Stimulated activated CD8-positive, alpha-beta memory T cell treated with anti-CD3 and anti-CD28 coated beads, Interleukin-12 subunit alpha, Interleukin-12 subunit beta, amount 100 ng/mL, for 4 hours (primary cell): ENCODE measurements around the gene MAMLD1.
"Not testable (repeated sequence)": the region's sequence is repeated elsewhere in the genome, so short reads cannot be mapped to it uniquely, and the experiment has no call there.

Experiments
- DNase-seq: peaks from one replicate; pipeline ENCODE4 v3.0.0-alpha.2; 2020; ENCODE audit warnings: low read depth

The MAMLD1 gene

GRCh38 chrX:150362599-150363481, at the start of gene MAMLD1:
Gene MAMLD1, plus strand, starts transcription at chrX:150363317. Its CDS starts 82,200 bp downstream, at chrX:150445517.
- DNase-seq: peak; percentile 35

- DNase-seq: no peak
Observed at GRCh38 chrX:150313514-150313913, 49.6 kb upstream of the MAMLD1 start.

- no peak for DNase-seq
Observed at GRCh38 chrX:150314186-150314585, 48.9 kb upstream of the MAMLD1 start.

- DNase-seq: no peak
Observed at GRCh38 chrX:150316564-150316963, 46.6 kb upstream of the MAMLD1 start.

GRCh38 chrX:150323020-150323419, 40.1 kb upstream of the MAMLD1 start:
- DNase-seq: no peak

GRCh38 chrX:150324035-150324728, 38.9 kb upstream of the MAMLD1 start:
- no peak for DNase-seq

GRCh38 chrX:150324919-150325318, 38.2 kb upstream of the MAMLD1 start:
- DNase-seq: no peak

- DNase-seq: no peak
Observed at GRCh38 chrX:150326541-150327247, 36.4 kb upstream of the MAMLD1 start.

GRCh38 chrX:150329282-150329681, 33.8 kb upstream of the MAMLD1 start:
- no peak for DNase-seq

- DNase-seq: no peak
Observed at GRCh38 chrX:150329868-150330267, 33.2 kb upstream of the MAMLD1 start.

GRCh38 chrX:150332023-150332422, 31.1 kb upstream of the MAMLD1 start:
- no peak for DNase-seq

- DNase-seq: no peak
Observed at GRCh38 chrX:150334100-150334499, 29.0 kb upstream of the MAMLD1 start.

- no peak for DNase-seq
Observed at GRCh38 chrX:150334981-150335380, 28.1 kb upstream of the MAMLD1 start.

GRCh38 chrX:150337026-150337425, 26.1 kb upstream of the MAMLD1 start:
- DNase-seq: no peak

GRCh38 chrX:150337536-150337935, 25.6 kb upstream of the MAMLD1 start:
- DNase-seq: no peak

GRCh38 chrX:150338615-150339014, 24.5 kb upstream of the MAMLD1 start:
- DNase-seq: no peak

GRCh38 chrX:150339736-150340135, 23.4 kb upstream of the MAMLD1 start:
- no peak for DNase-seq

- DNase-seq: not testable (repeated sequence)
Observed at GRCh38 chrX:150340326-150340725, 22.8 kb upstream of the MAMLD1 start.

GRCh38 chrX:150347471-150347870, 15.6 kb upstream of the MAMLD1 start:
- no peak for DNase-seq

- DNase-seq: no peak
Observed at GRCh38 chrX:150348365-150348764, 14.8 kb upstream of the MAMLD1 start.

- DNase-seq: no peak
Observed at GRCh38 chrX:150352114-150352513, 11.0 kb upstream of the MAMLD1 start.

- no peak for DNase-seq
Observed at GRCh38 chrX:150352581-150352980, 10.5 kb upstream of the MAMLD1 start.

GRCh38 chrX:150355913-150356312, 7.2 kb upstream of the MAMLD1 start:
- DNase-seq: no peak
